Cerebellar nuclear complex (tissue), 1 donor: ENCODE results near the gene ELMOD3.
"Not testable (repeated sequence)": the region's sequence is repeated elsewhere in the genome, so short reads cannot be mapped to it uniquely, and the experiment has no call there.

ENCODE experiments used
- DNase-seq, 2 experiments: peaks; one replicate each; lab custom pipeline; 2025; lab: John Stamatoyannopoulos, UW

ELMOD3 gene

DNA sequence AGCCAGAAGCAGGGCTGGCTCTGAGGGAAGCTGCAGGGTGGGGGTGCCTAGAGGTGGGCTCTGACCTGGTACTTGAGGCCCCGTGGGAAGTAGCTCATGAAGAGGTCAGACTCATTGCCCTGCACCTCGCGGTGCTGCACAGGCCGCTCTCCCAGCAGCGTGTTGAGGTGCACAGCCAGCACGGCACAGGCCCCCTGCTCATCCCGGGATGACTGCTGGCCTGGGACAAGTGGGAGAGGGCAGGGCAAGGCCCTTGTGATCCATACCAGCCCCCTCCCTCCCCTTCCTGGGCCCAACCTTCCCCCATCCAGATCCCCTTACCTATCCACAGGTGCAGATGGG, 46.9 kb downstream of the ELMOD3 start:
- no peak for DNase-seq

- no peak for DNase-seq
Observed at GRCh38 chr2:85401844-85402243, 47.3 kb downstream of the ELMOD3 start.

GRCh38 chr2:85405201-85406059, 50.9 kb downstream of the ELMOD3 start:
- no peak for DNase-seq

DNA sequence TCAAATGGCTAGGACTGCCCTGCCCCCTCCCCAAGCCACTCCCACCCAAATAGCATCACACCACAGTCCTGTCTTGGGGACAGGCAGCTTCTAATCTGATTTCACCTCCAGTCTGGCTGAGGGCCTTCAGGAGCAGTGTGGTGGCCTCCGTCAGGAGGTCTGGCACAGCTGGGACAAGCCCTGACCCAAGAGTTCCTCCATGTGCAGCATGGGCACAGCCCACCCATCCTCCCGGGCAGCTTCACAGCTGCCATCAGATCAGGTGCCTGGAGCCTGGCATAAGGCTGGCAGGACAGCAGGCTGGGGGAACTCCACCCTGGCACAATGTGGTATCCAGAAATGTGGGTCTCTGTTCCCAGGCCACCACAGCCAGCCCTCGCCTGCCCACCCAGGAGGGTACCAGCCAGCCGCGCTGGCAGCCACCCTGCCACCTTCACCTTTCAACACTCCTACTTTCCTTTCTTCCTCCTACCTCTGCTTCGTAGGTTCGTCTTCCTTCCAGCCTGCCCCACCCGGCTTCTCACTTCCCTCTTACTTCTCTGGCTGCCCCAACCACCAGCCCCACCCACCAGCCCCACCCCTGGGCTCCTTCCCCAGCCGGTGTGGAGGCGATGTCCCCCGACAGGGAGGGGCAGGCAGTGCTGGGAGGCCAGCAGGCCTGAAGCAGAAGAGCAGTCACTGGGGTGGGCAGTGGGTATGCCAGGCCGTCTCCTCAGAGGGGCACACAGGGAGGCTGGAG, 55.4 kb downstream of the ELMOD3 start, which contains the start of gene CAPG:
CAPG (minus strand) TSS at position 522 of the 739 bp plus-strand sequence. CDS start 8,221 bp downstream, outside the sequence.
- DNase-seq, result no peak

DNA sequence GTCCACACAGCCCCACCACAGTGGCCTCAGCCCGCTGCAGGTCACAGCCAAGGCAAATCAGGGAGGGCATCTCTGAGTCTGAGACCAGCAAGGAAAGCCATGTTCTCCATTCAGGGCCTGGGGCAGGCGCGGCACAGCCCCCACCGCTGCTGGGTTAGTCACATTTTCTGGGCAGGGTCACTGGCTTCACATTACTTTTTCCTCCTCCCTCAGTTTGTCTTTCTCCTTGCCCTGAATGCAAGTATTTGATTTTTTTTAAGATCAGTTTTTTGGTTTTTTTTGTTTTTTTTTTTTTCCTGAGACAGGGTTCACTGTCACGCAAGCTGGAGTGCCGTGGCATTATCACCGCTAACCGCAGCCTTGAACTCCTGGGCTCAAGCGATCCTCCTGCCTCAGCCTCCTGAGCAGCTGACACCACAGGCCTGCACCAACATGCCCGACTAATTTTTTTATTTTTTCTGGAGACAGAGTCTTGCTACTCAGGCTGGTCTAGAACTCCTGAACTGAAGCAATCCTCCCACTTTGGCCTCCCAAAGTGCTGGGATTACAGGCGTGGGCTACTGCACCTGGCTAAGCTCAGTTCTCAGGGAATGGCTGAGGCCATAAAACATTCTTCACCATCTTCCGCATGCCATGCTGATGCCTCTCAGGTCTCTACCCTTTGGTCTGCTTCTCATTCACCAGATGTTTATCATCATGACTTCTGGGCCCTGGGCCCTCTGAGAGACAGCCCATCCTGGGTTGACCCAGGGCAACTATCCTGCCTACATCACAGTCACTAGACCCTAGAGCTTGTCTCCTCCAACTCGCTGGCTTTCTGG, 56.2 kb downstream of the ELMOD3 start:
- no peak for DNase-seq

DNA sequence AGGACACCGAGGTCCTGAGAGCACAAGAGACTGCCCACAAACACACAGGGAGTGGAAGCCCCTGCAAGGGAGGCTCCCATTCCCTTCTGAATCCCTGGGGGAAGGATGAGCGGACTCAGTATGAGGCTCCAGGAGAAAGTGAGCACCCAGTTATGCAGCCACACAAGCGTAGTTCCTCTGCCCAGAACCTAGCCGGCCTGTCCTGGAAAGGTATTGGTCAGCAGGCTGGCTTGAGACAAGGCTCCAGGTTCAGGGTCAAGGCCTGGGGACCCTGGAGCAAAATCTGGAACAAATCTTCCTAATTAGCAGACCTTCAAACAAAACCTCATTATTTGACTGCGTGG, 56.8 kb downstream of the ELMOD3 start:
- no peak for DNase-seq

- no peak for DNase-seq
Observed at GRCh38 chr2:85413592-85414420, 59.2 kb downstream of the ELMOD3 start.

DNA sequence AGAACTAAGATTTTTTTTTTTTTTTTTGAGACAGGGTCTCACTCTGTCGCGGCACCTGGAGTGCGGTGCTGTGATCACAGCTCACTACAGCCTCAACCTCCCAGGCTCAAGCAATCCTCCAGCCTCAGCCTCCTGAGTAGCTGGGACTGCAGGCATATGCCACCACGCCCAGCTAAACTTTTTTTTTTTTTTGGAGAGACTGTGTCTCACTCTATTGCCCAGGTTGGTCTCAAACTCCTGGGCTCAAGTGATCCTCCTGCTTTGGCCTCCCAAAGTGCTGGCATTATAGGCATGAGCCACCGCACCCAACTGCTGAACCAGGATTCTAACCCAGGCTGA, 59.8 kb downstream of the ELMOD3 start:
- not testable (repeated sequence) for DNase-seq

DNA sequence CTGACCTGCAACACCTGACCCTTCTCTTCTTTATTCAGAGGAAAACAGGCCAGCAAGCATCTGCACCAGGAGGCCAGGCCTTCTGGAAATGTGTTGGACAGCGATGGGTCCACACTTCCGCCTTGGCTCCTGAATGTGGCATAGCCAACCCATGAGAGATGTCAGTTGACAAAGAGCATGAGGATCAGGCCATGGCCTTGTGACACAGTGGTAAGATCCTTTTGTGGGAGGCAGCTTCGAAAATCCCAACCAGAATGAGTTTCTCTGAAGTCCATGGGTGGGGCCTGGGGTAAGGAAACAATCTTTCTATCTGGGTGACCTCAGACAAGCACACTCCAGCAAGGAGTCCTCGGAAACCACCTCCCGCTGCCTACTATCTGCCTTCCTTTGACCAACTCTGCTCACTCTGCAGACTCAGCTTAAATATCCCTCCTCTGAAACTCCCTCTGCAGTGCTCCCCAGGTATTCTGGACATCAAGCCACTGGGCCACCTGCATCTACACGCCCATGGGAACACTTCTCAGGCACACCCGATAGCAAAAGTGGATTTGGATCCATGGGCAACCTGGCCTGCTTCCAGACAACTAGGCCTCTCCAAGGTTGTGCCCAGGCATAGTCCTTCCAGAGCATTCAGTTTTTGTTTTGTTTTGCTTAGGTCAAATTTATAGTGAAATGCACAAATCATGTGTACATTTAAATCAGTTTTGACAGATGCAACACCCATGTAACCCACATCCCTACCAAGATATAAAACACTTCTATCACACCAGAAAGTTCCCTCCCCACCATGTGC, 60.4 kb downstream of the ELMOD3 start:
- no peak for DNase-seq

- no peak for DNase-seq
Observed at GRCh38 chr2:85415980-85416650, 61.5 kb downstream of the ELMOD3 start.

DNA sequence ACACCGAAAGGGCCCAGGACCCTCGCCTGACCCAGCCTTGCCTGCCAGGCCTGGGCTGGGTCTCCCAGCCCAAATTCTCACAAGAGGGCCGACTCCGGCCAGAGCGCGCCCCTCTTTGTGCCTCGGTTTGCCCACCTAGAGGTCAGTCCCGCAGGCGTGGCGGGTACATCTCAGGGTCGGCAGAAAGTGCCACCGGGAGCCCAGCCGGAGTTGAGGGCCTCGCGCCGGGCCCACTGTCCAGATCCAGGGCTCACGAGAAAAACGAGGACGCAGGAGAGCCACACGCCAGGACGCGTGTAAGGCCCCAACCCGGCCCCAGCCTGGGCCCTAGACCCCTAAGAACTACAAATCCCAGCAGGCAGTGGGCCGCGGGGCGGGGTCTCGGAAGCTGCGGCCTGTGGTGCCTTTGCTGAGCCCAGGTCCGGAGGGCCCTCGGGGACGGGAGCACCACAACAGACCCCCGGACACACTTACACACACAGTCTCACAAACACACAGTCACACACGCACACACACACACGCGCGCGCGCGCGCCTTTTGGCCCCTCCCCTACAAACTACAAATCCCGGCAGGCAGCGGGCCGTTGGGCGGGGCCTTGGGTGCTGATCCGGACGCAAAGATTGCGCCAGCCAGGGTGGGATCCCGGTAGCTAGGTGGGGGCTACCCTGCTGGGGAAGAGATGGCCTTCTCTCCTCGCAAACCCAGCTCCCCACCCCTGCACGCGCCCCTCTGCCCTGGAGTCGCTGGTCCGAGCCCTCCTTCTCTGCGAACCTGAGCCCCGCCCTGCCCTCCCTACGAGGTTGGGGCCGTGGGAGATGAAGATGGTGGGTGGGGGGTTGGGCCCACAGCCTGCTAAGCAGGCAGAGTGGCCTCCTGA, 63.8 kb downstream of the ELMOD3 start, which contains the start of gene SH2D6:
SH2D6 (plus strand) TSS at position 583 of the 877 bp plus-strand sequence. CDS start 10,752 bp downstream, outside the sequence.
- peak; percentile 29 to 83 for DNase-seq

GRCh38 chr2:85419009-85419675, 64.6 kb downstream of the ELMOD3 start:
- DNase-seq, result no peak

- peak; percentile 21 to 61 for DNase-seq
Observed at GRCh38 chr2:85420536-85421259, 66.1 kb downstream of the ELMOD3 start.

DNA sequence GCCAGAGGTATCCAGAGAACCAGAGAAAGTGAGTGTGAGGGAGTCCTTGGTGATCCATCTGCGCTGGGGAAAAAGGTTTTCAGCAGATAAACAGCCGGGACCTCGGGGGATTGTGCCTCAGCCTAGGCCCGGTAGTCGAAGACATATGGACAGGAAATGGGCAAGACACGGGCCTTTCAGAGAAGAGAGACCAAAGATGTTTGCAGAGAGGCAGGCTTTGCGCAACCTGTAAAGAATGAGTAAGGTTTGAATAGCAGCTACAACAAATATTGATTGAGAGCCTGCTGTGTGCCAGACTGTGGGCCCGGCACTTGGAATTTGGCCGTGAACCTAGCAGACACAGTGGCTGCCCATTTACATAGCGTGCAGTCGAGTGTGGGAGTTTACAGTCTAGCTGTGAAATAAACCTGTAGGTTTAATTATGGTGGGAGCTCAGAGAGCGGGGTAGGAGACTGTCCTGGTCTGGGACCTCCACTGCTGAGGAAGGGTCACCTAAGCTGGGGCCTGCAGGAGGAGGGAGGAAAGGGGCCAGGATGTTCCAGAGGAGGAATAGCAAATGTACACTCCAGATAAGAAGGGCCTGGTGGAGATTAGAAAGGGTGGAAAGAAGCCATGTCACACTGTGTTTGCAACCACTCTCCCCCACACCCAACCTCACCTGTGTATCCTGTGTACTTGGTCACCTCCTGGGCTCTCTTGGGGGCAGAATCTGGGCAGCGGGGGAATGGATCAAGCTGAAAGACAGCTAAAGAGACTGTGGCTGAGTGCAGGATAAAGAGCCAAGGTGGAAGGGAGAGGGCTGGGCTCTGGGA, 66.9 kb downstream of the ELMOD3 start:
- no peak for DNase-seq

- DNase-seq, result no peak
Observed at GRCh38 chr2:85422072-85422457, 67.5 kb downstream of the ELMOD3 start.

DNA sequence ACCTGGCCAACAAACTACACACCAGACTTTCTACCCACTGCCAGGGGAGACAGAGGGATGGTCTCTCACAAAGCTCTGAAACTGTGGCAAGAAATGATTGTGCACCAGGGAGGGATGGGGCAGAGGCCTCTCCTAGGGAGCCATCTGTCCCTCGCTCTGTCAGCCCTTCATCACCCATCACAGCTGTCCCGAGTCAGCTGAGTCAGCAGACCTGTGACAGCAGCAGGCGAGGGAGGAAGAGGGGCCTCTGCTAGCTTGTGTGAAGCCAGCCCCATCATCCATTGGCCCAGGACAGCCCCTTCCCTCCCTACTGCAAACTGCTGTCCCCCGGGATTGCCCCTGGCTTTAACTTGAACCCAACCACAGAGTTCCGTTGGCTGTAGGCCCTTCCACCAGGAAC, 69.0 kb downstream of the ELMOD3 start:
- no peak for DNase-seq

GRCh38 chr2:85425588-85425987, 71.0 kb downstream of the ELMOD3 start:
- no peak for DNase-seq
